HG03575 (cell line): ENCODE results near the gene EPB41L2.
"Not testable (repeated sequence)": the region's sequence is repeated elsewhere in the genome, so short reads cannot be mapped to it uniquely, and the experiment has no call there.

Source experiments
- ATAC-seq: cut with Tn5 transposase; IDR thresholded peaks from one replicate; pipeline ENCODE4 v1.9.1; 2021; ENCODE audit not compliant: unreplicated experiment, insufficient number of reproducible peaks, low FRiP score; ENCODE audit errors: extremely low read depth

Gene EPB41L2

DNA sequence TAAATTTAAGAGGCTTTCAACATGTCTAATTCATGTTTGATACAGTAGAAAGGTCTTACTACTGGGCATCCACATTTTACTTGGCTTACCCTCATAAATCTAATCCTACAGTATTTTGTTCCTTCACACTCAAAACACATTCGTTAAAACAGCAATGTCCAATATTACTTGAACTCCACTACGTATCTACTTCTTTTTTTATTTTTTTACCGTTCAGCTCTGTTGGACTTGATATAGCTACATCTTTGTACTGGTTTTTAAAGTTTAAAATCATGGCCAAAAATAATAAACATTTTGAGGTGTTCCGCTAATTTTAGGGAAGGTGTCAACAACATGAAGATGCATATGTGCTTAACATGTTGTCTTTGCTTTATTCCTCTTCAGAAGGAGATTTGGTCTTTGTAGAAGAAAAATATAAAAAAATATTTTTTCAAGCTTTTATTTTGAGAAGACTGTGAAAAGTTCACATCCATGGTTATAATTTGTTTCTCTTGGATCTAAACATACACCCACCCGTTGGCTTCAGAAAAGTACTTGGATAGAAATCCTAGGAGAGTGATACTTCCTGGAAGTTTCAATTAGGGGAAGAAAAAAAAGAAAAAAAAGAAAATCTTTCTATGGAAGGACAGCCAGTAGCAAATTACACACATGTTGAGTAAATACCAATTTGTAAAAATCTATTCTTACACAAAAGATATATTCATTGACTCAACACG lies 71.5 kb downstream of the EPB41L2 start:
- no peak for ATAC-seq

DNA sequence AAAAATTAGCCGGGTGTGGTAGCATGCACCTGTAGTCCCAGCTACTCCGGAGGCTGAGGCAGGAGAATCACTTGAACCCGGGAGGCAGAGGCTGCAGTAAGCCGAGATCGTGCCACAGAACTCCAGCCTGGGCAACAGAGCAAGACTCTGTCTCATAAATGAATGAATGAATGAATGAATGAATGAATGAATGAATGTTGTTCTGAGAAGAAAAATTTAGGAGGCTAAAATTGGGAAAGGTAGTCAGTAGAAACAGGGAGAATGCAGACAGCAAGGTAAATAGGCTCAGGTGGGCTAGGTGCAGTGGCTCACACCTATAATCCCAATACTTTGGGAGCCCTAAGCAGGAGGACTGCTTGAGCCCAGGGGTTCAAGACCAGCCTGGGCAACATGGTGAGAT lies 75.5 kb downstream of the EPB41L2 start:
- not testable (repeated sequence) for ATAC-seq

DNA sequence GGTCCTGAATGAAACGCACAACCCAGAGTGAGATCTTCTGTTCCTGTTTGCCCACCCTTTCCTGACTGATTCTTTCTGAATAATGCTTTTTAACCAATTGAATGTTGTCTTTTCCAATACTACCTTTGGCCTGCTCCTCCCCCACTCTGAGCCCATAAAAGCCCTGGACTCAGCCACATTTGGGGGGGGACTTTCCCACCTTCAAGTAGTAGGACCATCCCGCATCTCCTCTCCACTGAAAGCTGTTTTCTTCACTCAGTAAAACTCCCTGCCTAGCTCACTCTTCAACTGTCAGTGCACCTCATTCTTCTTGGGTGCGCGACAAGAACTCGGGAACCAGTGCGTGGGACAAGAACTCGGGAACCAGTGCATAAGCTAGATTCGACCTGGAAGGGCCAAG lies 77.9 kb downstream of the EPB41L2 start:
- ATAC-seq: no peak

- peak; percentile 50 for ATAC-seq
These were observed 80.0 kb downstream of the EPB41L2 start for GRCh38 chr6:130982941-130983456.

DNA sequence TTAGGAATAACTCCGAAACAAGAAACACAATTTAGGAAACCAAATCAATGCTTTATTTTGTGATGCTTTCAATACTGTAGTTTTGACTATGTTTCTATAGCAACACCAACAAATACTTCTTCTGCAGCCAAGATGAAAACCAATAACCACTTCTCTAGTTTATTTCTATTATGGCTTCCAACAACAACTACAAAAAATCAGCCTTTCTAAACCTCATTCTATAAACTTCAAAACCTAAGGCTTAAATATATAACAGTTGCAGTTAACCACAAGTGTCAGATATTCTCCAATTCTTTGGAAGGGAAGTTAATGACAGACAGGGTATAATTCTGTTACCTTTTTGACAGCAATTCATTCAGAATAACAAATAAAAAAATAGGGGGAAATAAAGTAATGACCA lies 80.9 kb downstream of the EPB41L2 start:
- ATAC-seq: no peak

- ATAC-seq: no peak
These were observed 81.6 kb downstream of the EPB41L2 start for GRCh38 chr6:130981409-130981808.

GRCh38 chr6:130980310-130981032 lies 82.6 kb downstream of the EPB41L2 start:
- no peak for ATAC-seq

DNA sequence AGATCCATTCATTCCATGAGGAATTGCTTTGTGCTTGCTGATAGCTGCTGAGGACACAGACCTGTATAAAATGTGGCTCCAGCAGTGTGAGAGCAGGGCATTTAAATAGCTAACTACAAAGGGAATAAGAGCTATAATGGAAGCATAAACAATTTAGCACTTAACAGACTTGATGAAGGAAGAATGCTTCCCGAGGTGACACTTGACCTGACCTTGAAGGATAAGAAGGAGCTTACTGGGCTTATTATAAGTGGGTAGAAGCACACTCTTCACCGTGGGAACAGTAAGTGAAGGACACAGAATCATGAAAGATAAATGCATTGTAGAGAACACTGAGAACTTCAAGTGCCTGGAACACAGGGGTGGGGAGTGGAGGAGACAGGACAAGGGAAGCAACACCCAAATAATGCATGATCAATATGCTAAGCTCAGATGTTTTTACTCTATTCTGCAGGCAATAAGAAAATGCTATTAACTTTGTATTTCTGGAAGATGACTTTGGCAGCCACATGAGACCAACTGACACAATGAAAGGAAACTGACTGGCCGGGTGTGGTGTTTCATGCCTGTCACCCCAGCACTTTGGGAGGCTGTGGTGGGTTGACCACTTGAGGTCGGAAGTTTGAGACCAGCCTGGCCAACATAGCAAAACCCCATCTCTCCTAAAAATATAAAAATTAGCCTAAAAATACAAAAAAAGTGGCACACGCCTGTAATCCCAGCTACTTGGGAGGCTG lies 84.2 kb downstream of the EPB41L2 start:
- ATAC-seq: no peak

- ATAC-seq: no peak
These were observed 84.9 kb downstream of the EPB41L2 start for GRCh38 chr6:130978180-130978579.

DNA sequence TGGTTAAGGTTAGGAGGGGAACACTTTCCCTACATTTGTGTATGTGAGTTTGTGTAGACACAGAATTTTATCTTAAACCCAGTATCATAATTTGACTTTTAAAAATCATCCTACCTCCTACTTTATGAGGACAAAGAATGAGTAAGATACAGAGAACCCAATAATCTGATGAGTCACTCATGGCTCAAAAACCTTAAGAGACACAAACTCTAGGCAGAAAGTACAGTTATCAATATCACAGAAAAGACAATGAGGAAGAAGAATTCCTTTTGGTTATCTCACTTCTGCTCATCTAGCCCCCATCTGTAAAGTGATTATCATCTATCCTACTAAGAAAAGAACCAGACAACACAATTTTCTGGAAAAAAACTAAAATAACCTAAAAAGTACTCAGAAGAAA lies 87.7 kb downstream of the EPB41L2 start:
- ATAC-seq: no peak

DNA sequence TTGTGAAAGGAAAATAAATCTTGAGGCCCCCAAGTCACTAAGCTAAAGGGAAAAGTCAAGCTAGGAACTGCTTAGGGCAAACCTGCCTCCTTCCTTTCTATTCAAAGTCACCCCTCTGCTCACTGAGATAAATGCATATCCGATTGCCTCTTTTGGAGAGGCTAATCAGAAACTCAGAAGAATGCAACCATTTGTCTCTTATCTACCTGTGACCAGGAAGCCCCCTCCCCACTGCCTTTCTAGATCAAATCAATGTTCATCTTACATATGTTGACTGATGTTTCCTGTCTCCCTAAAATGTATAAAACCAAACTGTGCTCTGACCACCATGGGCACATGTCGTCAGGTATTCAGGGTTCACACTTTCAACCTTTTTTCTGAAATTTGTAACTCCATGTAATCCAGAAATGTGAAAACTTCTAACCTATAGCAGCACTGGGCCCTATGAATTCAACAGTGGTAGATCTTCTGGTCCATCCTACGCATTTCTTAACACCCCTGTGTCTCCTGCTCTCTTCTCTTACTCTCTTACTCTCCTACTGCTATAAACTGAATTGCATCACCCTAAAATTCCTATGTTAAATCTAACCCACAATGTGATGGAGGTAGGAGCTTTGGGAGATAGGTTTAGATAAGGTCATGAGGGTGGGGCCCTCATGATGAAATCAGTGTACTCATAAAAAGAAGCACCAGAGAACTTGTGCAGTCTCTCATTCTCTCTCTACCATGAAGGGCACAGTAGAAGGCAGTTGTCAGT lies 89.3 kb downstream of the EPB41L2 start:
- ATAC-seq: no peak

DNA sequence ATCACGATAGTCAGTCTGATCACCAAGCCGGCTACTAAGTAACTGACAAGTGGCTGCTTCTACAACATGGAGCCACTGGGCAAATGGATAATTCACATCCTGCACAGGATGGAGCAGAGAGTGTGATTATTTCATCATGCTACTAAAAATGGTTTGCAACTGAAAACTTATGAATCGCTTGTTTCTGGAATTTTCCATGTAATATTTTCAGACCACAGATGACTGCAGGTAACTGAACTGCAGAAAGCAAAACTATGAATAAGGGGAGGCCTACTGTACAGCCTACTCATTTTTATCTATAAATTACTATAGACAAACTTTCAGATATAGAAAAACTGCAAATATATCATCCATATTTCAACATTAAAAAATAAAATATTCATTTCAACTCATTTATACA lies 91.5 kb downstream of the EPB41L2 start:
- no peak for ATAC-seq

- ATAC-seq: no peak
These were observed 92.1 kb downstream of the EPB41L2 start for GRCh38 chr6:130970839-130971410.

DNA sequence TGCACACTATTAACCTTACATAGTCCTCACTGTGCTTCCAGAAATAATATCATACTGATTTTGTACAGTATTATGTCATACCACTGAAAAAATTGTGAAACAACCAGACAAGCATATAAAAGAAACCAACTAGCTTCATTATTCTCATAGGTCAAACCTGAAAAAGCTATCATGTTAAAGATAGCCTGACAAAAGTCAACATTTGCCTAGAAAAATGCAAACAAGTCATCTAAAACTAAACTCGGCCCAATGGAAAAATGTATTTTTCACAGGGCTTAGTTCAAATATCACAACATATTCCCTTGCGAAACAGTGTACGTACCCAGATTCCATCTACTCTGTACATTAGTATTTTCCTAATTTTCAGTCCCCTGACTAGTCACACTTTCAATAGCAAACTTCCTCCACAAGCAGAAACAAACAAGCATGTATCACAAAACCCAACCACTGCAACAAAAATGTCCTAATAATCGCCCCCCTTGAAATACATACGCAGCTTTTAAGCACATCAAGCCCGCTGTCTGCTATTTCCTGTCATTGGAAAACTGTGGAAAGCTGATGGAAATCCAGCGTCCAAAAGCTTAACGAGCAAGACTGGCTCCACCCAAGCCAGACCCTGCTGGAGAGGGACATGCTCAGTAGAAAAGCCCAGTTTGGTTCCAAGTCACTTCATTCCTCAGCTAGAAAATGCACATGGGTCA lies 93.1 kb downstream of the EPB41L2 start:
- no peak for ATAC-seq

DNA sequence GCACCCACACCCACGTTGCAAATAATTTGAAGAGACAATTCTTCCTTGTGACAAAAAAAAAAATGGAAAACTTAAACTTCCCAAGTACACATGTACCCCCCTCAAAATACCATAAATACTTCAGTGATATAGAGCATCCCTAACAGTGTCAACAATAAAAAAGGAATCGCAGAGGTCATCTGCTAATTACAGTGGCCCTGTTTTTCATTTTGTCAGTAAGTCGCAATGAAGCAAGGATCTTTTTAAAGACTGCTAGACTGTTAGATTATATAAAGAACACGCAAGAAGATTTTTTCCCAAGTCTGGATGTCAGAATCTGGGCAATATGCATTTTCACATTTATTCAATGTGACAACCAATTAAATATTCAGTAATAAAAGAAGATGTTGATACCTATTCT lies 93.9 kb downstream of the EPB41L2 start:
- ATAC-seq: no peak

GRCh38 chr6:130968476-130968875 lies 94.6 kb downstream of the EPB41L2 start:
- no peak for ATAC-seq

DNA sequence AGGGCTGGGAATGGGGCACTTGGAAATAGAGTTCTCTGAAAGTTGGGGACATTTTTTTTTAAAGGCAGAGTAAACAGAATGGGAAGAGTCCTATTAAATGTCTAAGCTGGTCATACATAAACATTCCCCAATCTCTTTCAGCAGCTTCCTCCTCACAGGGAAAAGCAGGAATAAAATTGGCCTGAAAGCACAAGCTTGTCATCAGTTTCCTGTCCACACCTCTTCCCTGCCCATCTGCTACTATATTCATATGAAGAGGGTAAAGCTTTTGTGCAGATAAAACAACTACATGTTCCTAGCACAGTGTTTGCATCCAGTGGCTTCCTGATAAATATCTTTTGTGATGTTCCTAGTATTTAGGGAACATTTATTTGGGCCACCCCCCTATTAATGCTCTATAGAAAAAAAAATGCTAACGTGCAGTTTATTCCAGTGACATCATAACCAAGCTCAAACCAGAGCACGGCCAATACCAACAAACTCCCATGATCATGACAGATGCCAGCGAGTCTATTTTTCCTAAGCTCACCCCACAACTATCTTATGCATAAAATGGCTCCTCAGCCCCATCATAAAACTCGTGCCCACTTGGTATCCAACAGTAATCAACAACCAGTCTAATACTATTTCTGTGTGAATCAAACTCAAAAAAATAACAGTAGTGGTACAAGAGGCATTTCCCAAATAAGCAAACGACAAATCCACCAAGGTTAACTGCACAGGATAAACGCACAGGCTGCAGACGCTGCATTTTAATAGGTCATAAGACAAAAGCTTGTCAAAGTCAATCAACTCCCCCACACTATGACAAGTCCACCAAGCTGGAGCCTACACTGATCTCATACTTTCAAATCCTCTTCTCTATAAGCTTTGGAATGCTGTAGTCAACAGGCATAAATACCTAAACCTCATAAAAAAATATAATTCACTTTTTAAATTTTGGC lies 95.3 kb downstream of the EPB41L2 start:
- no peak for ATAC-seq
